Inferior parietal cortex (tissue), 1 donor: ENCODE measurements around the gene CA7.
A peak's percentile ranks its signal among the peaks of the same experiment; 100 is the strongest.

Experiments used
- DNase-seq: peaks from one replicate; pipeline ENCODE4 v3.0.0-alpha.2; 2016; ENCODE audit errors: extremely low spot score

CA7 gene

GRCh38 chr16:66844342-66845079, at the start of gene CA7:
TSS of gene CA7 (plus strand) at chr16:66844414. CDS start at chr16:66844488, 74 bp downstream.
- DNase-seq = no peak

GRCh38 chr16:66798161-66798560, 46.1 kb upstream of the CA7 start:
- DNase-seq = no peak

GRCh38 chr16:66800856-66801255, 43.4 kb upstream of the CA7 start:
- DNase-seq = no peak

GRCh38 chr16:66801320-66802105, 42.7 kb upstream of the CA7 start, which contains the start of gene TERB1:
TSS of gene TERB1 (minus strand) at chr16:66801584. CDS start at chr16:66796798, 4,786 bp downstream.
- DNase-seq = no peak

- DNase-seq = no peak
Measured at GRCh38 chr16:66802159-66802558, 42.1 kb upstream of the CA7 start.

- no peak for DNase-seq
Measured at GRCh38 chr16:66809765-66810164, 34.4 kb upstream of the CA7 start.

- DNase-seq = no peak
Measured at GRCh38 chr16:66810391-66810790, 33.8 kb upstream of the CA7 start.

GRCh38 chr16:66811043-66811442, 33.2 kb upstream of the CA7 start:
- DNase-seq = no peak

GRCh38 chr16:66814734-66815133, 29.5 kb upstream of the CA7 start:
- no peak for DNase-seq

- DNase-seq = no peak
Measured at GRCh38 chr16:66824006-66824405, 20.2 kb upstream of the CA7 start.

- DNase-seq = peak; percentile 93
Measured at GRCh38 chr16:66830422-66831404, 13.5 kb upstream of the CA7 start, which contains the start of gene NAE1. TSS of gene NAE1 (minus strand) at chr16:66830976. CDS start at chr16:66830899, 77 bp downstream.

GRCh38 chr16:66832190-66832589, 12.0 kb upstream of the CA7 start:
- no peak for DNase-seq

GRCh38 chr16:66832661-66833305, 11.4 kb upstream of the CA7 start:
- no peak for DNase-seq

- DNase-seq = no peak
Measured at GRCh38 chr16:66834746-66835145, 9.5 kb upstream of the CA7 start.

GRCh38 chr16:66840883-66841282, 3.3 kb upstream of the CA7 start:
- DNase-seq = no peak

- DNase-seq = no peak
Measured at GRCh38 chr16:66841366-66841765, 2.8 kb upstream of the CA7 start.

GRCh38 chr16:66842765-66843164, 1.4 kb upstream of the CA7 start:
- no peak for DNase-seq

- no peak for DNase-seq
Measured at GRCh38 chr16:66843191-66843590, 1.0 kb upstream of the CA7 start.

GRCh38 chr16:66844009-66844341, 239 bp upstream of the CA7 start:
- no peak for DNase-seq

GRCh38 chr16:66845080-66845410, 831 bp downstream of the CA7 start:
- DNase-seq = no peak

- DNase-seq = peak; percentile 36
Measured at GRCh38 chr16:66845791-66846221, 1.6 kb downstream of the CA7 start.
